Lower leg skin (tissue), 4 donors: ENCODE data around the gene CMSS1. TPM values are rescaled to one million over a fixed set of nuclear protein-coding genes. Genes with fewer than 3 reads are reported as not detected.

Experiments
- DNase-seq, 2 donors: peaks; one replicate each; pipeline ENCODE4 v3.0.0-alpha.2; 2019; ENCODE audit warnings: low spot score in 2 of 2
- H3K4me3 ChIP-seq: fragments of 200-600 bp; sonication (generic); 2 replicates; pipeline ENCODE4 v1.5.1; 2017; ENCODE audit warnings: mild to moderate bottlenecking, low read depth; ENCODE audit not compliant: poor library complexity, severe bottlenecking
- CTCF ChIP-seq, 3 donors: fragments of 450-650 bp; IDR thresholded peaks; one replicate each; pipeline ENCODE4 v1.5.1; 2016; ENCODE audit warnings: antibody characterized with exemption in 3 of 3, mild to moderate bottlenecking in 3 of 3, moderate library complexity in 2 of 3
- POLR2A ChIP-seq, 2 donors: fragments of 450-650 bp; IDR thresholded peaks; one replicate each; pipeline ENCODE4 v1.6.1; 2016 to 2017; ENCODE audit warnings: antibody characterized with exemption in 2 of 2, mild to moderate bottlenecking in 1 of 2, moderate library complexity in 1 of 2
- WGBS, 2 donors: methylation state at CpG; one replicate each; pipeline ENCODE4 v1.1.5; 2018; 5-methylcytosine and 5-hydroxymethylcytosine counted together
- intact Hi-C: fragments of 100-400 bp; cut with DNase I; formaldehyde crosslinking; loops from one replicate; pipeline ENCODE4 v1.15.0; 2023; ENCODE audit warnings: low total_unique reads
- total RNA-seq, 4 donors: library from RNA; depleted of rRNA; stranded (reverse); fragments of >200 nt; gene quantifications; one replicate each; pipeline ENCODE4 v1.1.0, GENCODE V29; 2016

CMSS1 gene
- total RNA-seq, 4 donors from 2014 or later, result 3.7 to 13.2 (median 7.5) TPM

GRCh38 chr3:99803297-99803696 lies 14.4 kb upstream of the CMSS1 start:
- no peak for DNase-seq
- intact Hi-C loops, result no loop called here

GRCh38 chr3:99805160-99805559 lies 12.5 kb upstream of the CMSS1 start:
- no peak overlapping the region for H3K4me3 ChIP-seq
- DNase-seq, result no peak
- intact Hi-C loops, result no loop called here
- WGBS, 2 donors, result 100% methylated on average over 2 of the region's 2 CpGs
- TF ChIP-seq CTCF (IDR thresholded peaks at IDR 0.05), result no peak
- TF ChIP-seq POLR2A (IDR thresholded peaks at IDR 0.05), result no peak

More at GRCh38 chr3:99803297-99803696, 14.4 kb upstream of the CMSS1 start:
- no peak overlapping the region for H3K4me3 ChIP-seq
- 70 to 86% methylated on average over 1 of the region's 1 CpG for WGBS, 2 donors
- TF ChIP-seq CTCF (IDR thresholded peaks at IDR 0.05) (no peak), POLR2A (IDR thresholded peaks at IDR 0.05) (no peak)

GRCh38 chr3:99808163-99808794 lies 9.4 kb upstream of the CMSS1 start:
- peak in 1 of 2 donors; percentile 39 for DNase-seq
- intact Hi-C loops, result no loop called here
- WGBS, 2 donors, result 43 to 44% methylated on average over 4 of the region's 4 CpGs
- no peak overlapping the region for H3K4me3 ChIP-seq
- TF ChIP-seq CTCF (IDR thresholded peaks at IDR 0.05), result no peak

GRCh38 chr3:99809565-99809964 lies 8.1 kb upstream of the CMSS1 start:
- TF ChIP-seq CTCF (IDR thresholded peaks at IDR 0.05) (no peak), POLR2A (IDR thresholded peaks at IDR 0.05) (no peak)
- DNase-seq, result no peak
- no peak overlapping the region for H3K4me3 ChIP-seq
- intact Hi-C loops, result no loop called here
- WGBS, 2 donors, result 81 to 87% methylated on average over 2 of the region's 2 CpGs

GRCh38 chr3:99810403-99810802 lies 7.3 kb upstream of the CMSS1 start:
- no peak overlapping the region for H3K4me3 ChIP-seq
- TF ChIP-seq CTCF (IDR thresholded peaks at IDR 0.05), result no peak
- no peak for TF ChIP-seq POLR2A (IDR thresholded peaks at IDR 0.05)
- intact Hi-C loops, result loop anchor here (5.0 kb wide), 1 partner anchor 1052 kb away; no protein-coding TSS in a partner anchor
- WGBS, 2 donors, result 86 to 100% methylated on average over 1 of the region's 1 CpG
- no peak for DNase-seq

- DNase-seq, result no peak
- TF ChIP-seq POLR2A (IDR thresholded peaks at IDR 0.05), result no peak
- TF ChIP-seq CTCF (IDR thresholded peaks at IDR 0.05), result no peak
- peak overlapping the region; percentile 77 for H3K4me3 ChIP-seq
- 1 to 2% methylated on average over 15 of the region's 15 CpGs for WGBS, 2 donors
- intact Hi-C loops, result no loop called here
Observed at GRCh38 chr3:99817047-99817436, 620 bp upstream of the CMSS1 start.
